ENCODE results near the gene MEX3D. TPM values are rescaled to one million over a fixed set of nuclear protein-coding genes. Genes with fewer than 3 reads are reported as not detected.

Gene MEX3D
- total RNA-seq, 2 experiments from 2014 or later, result 1.6 to 2.3 TPM

GRCh38 chr19:1571358-1571757 is 3.2 kb upstream of the MEX3D start:
- H3K4me3 ChIP-seq (ENCODE audit: low read length), result no peak overlapping the region
- ChIA-PET POLR2A (no interaction called here), CTCF (no interaction called here)
- no peaks in the 10 kb centered on the region for H3K9me3 Mint-ChIP-seq
- H3K36me3 ChIP-seq (ENCODE audit: insufficient read depth, low read length), result no peaks in the 10 kb centered on the region
- H3K4me3 Mint-ChIP-seq, result peak overlapping the region; percentile 56
- H3K36me3 Mint-ChIP-seq (ENCODE audit: low read depth), result peaks cover 7% of the 10 kb centered on the region
- no peaks in the 10 kb centered on the region for H3K27me3 ChIP-seq (ENCODE audit: control insufficient read depth in 1 of 2, insufficient read depth in 2 of 2, low read length in 2 of 2)
- peaks cover 4% of the 10 kb centered on the region for H3K4me1 Mint-ChIP-seq (ENCODE audit: low read depth)
- TF ChIP-seq, protein P1, sequence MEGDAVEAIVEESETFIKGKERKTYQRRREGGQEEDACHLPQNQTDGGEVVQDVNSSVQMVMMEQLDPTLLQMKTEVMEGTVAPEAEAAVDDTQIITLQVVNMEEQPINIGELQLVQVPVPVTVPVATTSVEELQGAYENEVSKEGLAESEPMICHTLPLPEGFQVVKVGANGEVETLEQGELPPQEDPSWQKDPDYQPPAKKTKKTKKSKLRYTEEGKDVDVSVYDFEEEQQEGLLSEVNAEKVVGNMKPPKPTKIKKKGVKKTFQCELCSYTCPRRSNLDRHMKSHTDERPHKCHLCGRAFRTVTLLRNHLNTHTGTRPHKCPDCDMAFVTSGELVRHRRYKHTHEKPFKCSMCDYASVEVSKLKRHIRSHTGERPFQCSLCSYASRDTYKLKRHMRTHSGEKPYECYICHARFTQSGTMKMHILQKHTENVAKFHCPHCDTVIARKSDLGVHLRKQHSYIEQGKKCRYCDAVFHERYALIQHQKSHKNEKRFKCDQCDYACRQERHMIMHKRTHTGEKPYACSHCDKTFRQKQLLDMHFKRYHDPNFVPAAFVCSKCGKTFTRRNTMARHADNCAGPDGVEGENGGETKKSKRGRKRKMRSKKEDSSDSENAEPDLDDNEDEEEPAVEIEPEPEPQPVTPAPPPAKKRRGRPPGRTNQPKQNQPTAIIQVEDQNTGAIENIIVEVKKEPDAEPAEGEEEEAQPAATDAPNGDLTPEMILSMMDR (IDR thresholded peaks at IDR 0.05), result no peak
- H3K27ac ChIP-seq (ENCODE audit: low read depth in 1 of 2, low read length in 2 of 2), result no peak overlapping the region
- H3K27ac Mint-ChIP-seq, result no peak overlapping the region
- H3K4me1 ChIP-seq (ENCODE audit: insufficient read depth, low read length), result peaks cover 13% of the 10 kb centered on the region
- ATAC-seq (ENCODE audit: poor library complexity) (no peak), DNase-seq (no peak)
- peaks cover 4% of the 10 kb centered on the region for H3K27me3 Mint-ChIP-seq
- H3K9me3 ChIP-seq (ENCODE audit: control insufficient read depth in 1 of 2, insufficient read depth in 1 of 2, low read length in 2 of 2), result no peaks in the 10 kb centered on the region
- intact Hi-C loops (cut with DNase I, micrococcal nuclease), result no loop called here

GRCh38 chr19:1570836-1571235 is 2.7 kb upstream of the MEX3D start:
- ChIA-PET CTCF (interaction anchor here (1.5 kb wide), 1 partner anchor 20 kb away, joined by 3 read pairs; no protein-coding TSS in a partner anchor), POLR2A (no interaction called here)
- no peak overlapping the region for H3K4me3 Mint-ChIP-seq
- Histone ChIP-seq H3K27me3 (ENCODE audit: control insufficient read depth in 1 of 2, insufficient read depth in 2 of 2, low read length in 2 of 2) (no peaks in the 10 kb centered on the region), H3K27ac (ENCODE audit: low read depth in 1 of 2, low read length in 2 of 2) (no peak overlapping the region), H3K4me3 (ENCODE audit: low read length) (no peak overlapping the region), H3K9me3 (ENCODE audit: control insufficient read depth in 1 of 2, insufficient read depth in 1 of 2, low read length in 2 of 2) (no peaks in the 10 kb centered on the region), H3K4me1 (ENCODE audit: insufficient read depth, low read length) (peaks cover 13% of the 10 kb centered on the region), H3K36me3 (ENCODE audit: insufficient read depth, low read length) (no peaks in the 10 kb centered on the region)
- ATAC-seq (ENCODE audit: poor library complexity) (no peak), DNase-seq (no peak)
- H3K9me3 Mint-ChIP-seq, result no peaks in the 10 kb centered on the region
- H3K27ac Mint-ChIP-seq, result no peak overlapping the region
- peaks cover 4% of the 10 kb centered on the region for H3K27me3 Mint-ChIP-seq
- intact Hi-C loops (cut with DNase I, micrococcal nuclease), result loop anchor here in 1 of 2 experiments (1.0 kb wide), 1 partner anchor 83 kb away; no protein-coding TSS in a partner anchor
- H3K36me3 Mint-ChIP-seq (ENCODE audit: low read depth), result peaks cover 4% of the 10 kb centered on the region
- TF ChIP-seq, protein P1 (IDR thresholded peaks at IDR 0.05), result no peak
- peaks cover 4% of the 10 kb centered on the region for H3K4me1 Mint-ChIP-seq (ENCODE audit: low read depth)

DNA sequence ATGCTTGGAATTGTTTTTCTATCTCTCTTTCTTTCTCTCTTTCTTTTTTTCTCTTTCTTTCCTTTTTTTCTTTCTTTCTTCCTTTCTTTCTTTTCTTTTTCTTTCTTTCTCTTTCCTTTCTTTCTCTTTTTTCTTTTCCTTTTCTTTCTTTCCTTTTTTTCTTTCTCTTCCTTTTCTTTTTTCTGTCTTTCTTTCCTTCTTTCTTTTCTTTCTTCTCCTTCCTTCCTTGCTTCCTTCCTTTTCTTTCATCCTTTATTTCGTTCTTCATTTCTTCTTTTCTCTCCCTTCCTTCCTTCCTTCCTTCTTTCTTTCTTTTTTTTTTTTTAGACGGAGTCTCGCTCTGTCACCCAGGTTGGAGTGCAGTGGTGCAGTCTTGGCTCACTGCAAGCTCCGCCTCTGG is 1.9 kb upstream of the MEX3D start:
- peak overlapping the region; percentile 78 for H3K4me3 Mint-ChIP-seq
- ATAC-seq (ENCODE audit: poor library complexity), result no peak
- Histone ChIP-seq H3K27me3 (ENCODE audit: control insufficient read depth in 1 of 2, insufficient read depth in 2 of 2, low read length in 2 of 2) (no peaks in the 10 kb centered on the region), H3K36me3 (ENCODE audit: insufficient read depth, low read length) (no peaks in the 10 kb centered on the region), H3K27ac (ENCODE audit: low read depth in 1 of 2, low read length in 2 of 2) (no peak overlapping the region), H3K4me3 (ENCODE audit: low read length) (no peak overlapping the region), H3K9me3 (ENCODE audit: control insufficient read depth in 1 of 2, insufficient read depth in 1 of 2, low read length in 2 of 2) (no peaks in the 10 kb centered on the region), H3K4me1 (ENCODE audit: insufficient read depth, low read length) (peaks cover 13% of the 10 kb centered on the region)
- H3K4me1 Mint-ChIP-seq (ENCODE audit: low read depth), result peaks cover 4% of the 10 kb centered on the region
- no peak overlapping the region for H3K27ac Mint-ChIP-seq
- POLR2A ChIA-PET, result interaction anchor here (1.1 kb wide), 1 partner anchor 36 kb away, joined by 4 read pairs; no protein-coding TSS in a partner anchor
- H3K36me3 Mint-ChIP-seq (ENCODE audit: low read depth), result no peaks in the 10 kb centered on the region
- H3K9me3 Mint-ChIP-seq, result no peaks in the 10 kb centered on the region
- intact Hi-C loops (cut with DNase I, micrococcal nuclease), result loop anchor here in 1 of 2 experiments (1.0 to 2.0 kb wide), 3 partner anchors 21 to 84 kb away; no protein-coding TSS in a partner anchor
- CTCF ChIA-PET, result interaction anchor here (1.5 kb wide), 1 partner anchor 21 kb away, joined by 3 read pairs; no protein-coding TSS in a partner anchor
- peaks cover 4% of the 10 kb centered on the region for H3K27me3 Mint-ChIP-seq
- no peak for DNase-seq
- TF ChIP-seq, protein P1 (IDR thresholded peaks at IDR 0.05), result peak; percentile 24
